Measurements from ENCODE around the gene OCEL1. TPM values are rescaled to one million over a fixed set of nuclear protein-coding genes. Genes with fewer than 3 reads are reported as not detected.

OCEL1 gene
- total and polyA plus RNA-seq, 10 of the 15 experiments (the other 5 are each of a cell fraction or from before 2014, with no cell fraction given) = 2.8 to 18.2 (median 7.4) TPM

DNA sequence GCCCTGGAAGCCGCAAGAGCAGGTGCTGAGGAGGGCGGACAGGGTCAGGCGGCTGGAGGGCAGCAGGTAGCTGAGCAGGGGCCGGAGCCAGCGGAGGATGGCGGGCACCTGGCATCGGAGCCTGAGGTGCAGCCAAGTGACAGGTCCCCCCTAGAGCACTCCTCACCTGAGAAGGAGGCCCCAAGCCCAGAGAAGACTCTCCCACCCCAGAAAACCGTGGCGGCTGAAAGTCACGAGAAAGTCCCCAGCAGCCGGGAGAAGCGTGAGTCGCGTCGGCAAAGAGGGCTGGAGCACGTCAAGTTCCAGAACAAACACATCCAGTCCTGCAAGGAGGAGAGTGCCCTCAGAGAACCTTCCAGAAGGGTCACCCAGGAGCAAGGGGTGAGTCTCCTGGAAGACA is 31.4 kb upstream of the OCEL1 start:
- FAIRE-seq (no peak), DNase-seq (ENCODE audit: low read depth, low spot score) (no peak)
- in situ Hi-C loops (cut with MboI) = no loop called here

DNA sequence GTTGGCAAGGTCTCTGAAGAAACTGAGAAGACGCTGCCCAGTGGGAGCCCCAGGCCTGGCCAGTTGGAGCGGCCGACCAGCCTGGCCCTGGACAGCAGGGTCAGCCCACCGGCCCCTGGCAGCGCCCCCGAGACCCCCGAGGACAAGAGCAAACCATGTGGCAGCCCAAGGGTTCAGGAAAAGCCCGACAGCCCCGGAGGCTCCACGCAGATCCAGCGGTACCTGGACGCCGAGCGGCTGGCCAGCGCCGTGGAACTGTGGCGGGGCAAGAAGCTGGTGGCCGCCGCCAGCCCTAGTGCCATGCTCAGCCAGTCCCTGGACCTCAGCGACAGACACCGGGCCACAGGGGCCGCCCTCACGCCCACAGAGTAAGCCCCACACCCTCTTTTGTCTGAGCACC is 30.9 kb upstream of the OCEL1 start:
- Histone ChIP-seq H3K36me3 (ENCODE audit: control insufficient read depth in 2 of 2, insufficient read depth in 2 of 2, low read length in 1 of 2) (peaks cover 25 to 38% of the 10 kb centered on the region in 2 experiments), H3K4me1 (ENCODE audit: control insufficient read depth, insufficient read depth, low read length) (no peaks in the 10 kb centered on the region), H3K79me2 (ENCODE audit: control insufficient read depth, insufficient read depth, low read length) (no peaks in the 10 kb centered on the region), H3K27ac (ENCODE audit: control insufficient read depth, insufficient read depth) (no peak overlapping the region), H3K4me3 (no peak overlapping the region), H2AFZ (ENCODE audit: control insufficient read depth, low read depth, low read length) (no peak overlapping the region), H3K9me3 (replicated peaks; ENCODE audit: control insufficient read depth, insufficient read depth, low read length) (no peaks in the 10 kb centered on the region), H3K4me2 (ENCODE audit: control insufficient read depth, insufficient read depth) (no peak overlapping the region), H3K9ac (ENCODE audit: control insufficient read depth, insufficient read depth, low read length) (no peak overlapping the region), H4K20me1 (ENCODE audit: control insufficient read depth, insufficient read depth) (no peaks in the 10 kb centered on the region), H3K27me3 (replicated peaks in 1 of 2; ENCODE audit: control insufficient read depth in 2 of 2, insufficient read depth in 2 of 2, low read length in 1 of 2) (no peaks in the 10 kb centered on the region)
- FAIRE-seq (no peak), ATAC-seq (no peak), DNase-seq (ENCODE audit: low read depth, low spot score) (no peak)
- POLR2A ChIA-PET = no interaction called here
- SMC1A ChIA-PET (ENCODE audit: uncharacterized antibody, unreplicated experiment) = no interaction called here
- in situ Hi-C loops (cut with MboI) = no loop called here
- CTCF ChIA-PET = no interaction called here
- TF ChIP-seq TARDBP (IDR thresholded peaks at IDR 0.05; ENCODE audit: borderline replicate concordance) (no peak), RAD21 (IDR thresholded peaks at IDR 0.05; ENCODE audit: insufficient read depth, low read depth, low read length) (no peak), RFX5 (IDR thresholded peaks at IDR 0.05; ENCODE audit: low read depth, low read length) (no peak), SP1 (IDR thresholded peaks at IDR 0.05; ENCODE audit: low read depth, low read length) (no peak), RB1 (IDR thresholded peaks at IDR 0.05; ENCODE audit: borderline replicate concordance) (no peak), NFYB (IDR thresholded peaks at IDR 0.05; ENCODE audit: insufficient read depth, low read depth, low read length) (no peak), RAD51 (IDR thresholded peaks at IDR 0.05) (no peak), SUZ12 (IDR thresholded peaks at IDR 0.05; ENCODE audit: unreplicated experiment) (no peak), POU2F2 (IDR thresholded peaks at IDR 0.05; ENCODE audit: borderline replicate concordance, low read depth, low read length) (no peak), GATAD2B (conservative IDR thresholded peaks at IDR 0.05; ENCODE audit: low read depth) (no peak)
- RAD21 ChIA-PET (ENCODE audit: unreplicated experiment) = no interaction called here
- BruUV-seq (replicated peaks) = no TSS peak
- intact Hi-C loops (cut with micrococcal nuclease; ENCODE audit: unreplicated experiment) = no loop called here
- WGBS (ENCODE audit: insufficient coverage, insufficient replicate concordance, low lambda C conversion rate, missing lambda C conversion rate) = over 99% methylated on average over 22 of the region's 23 CpGs

More for the DNA sequence above, 31.4 kb upstream of the OCEL1 start:
- TF ChIP-seq NFXL1 (IDR thresholded peaks at IDR 0.05; ENCODE audit: borderline replicate concordance) (no peak), RAD51 (IDR thresholded peaks at IDR 0.05) (no peak), POLR2A (IDR thresholded peaks at IDR 0.05; ENCODE audit: low read depth, low read length) (peak; percentile 28; the same call in 1 of the 2 replicates)
- H3K27me3 ChIP-seq (replicated peaks in 1 of 2; ENCODE audit: control insufficient read depth in 2 of 2, insufficient read depth in 2 of 2, low read length in 1 of 2) = no peaks in the 10 kb centered on the region
- ChIA-PET SMC1A (ENCODE audit: uncharacterized antibody, unreplicated experiment) (no interaction called here), RAD21 (ENCODE audit: unreplicated experiment) (no interaction called here), CTCF (no interaction called here), POLR2A (no interaction called here)
- no peaks in the 10 kb centered on the region for H3K9me3 ChIP-seq (replicated peaks; ENCODE audit: control insufficient read depth, insufficient read depth, low read length)
- H3K9ac ChIP-seq (ENCODE audit: control insufficient read depth, insufficient read depth, low read length) = no peak overlapping the region
- intact Hi-C loops (cut with micrococcal nuclease; ENCODE audit: unreplicated experiment) = no loop called here
- BruUV-seq (replicated peaks) = no TSS peak
- no peak for ATAC-seq
- no peak overlapping the region for H3K27ac ChIP-seq (ENCODE audit: control insufficient read depth, insufficient read depth)
- no peak overlapping the region for H3K4me2 ChIP-seq (ENCODE audit: control insufficient read depth, insufficient read depth)
- no peaks in the 10 kb centered on the region for H4K20me1 ChIP-seq (ENCODE audit: control insufficient read depth, insufficient read depth)
- H2AFZ ChIP-seq (ENCODE audit: control insufficient read depth, low read depth, low read length) = no peak overlapping the region
- H3K79me2 ChIP-seq (ENCODE audit: control insufficient read depth, insufficient read depth, low read length) = no peaks in the 10 kb centered on the region
- no peak overlapping the region for H3K4me3 ChIP-seq
- H3K4me1 ChIP-seq (ENCODE audit: control insufficient read depth, insufficient read depth, low read length) = no peaks in the 10 kb centered on the region
- WGBS (ENCODE audit: insufficient coverage, insufficient replicate concordance, low lambda C conversion rate, missing lambda C conversion rate) = 100% methylated on average over 16 of the region's 16 CpGs
- H3K36me3 ChIP-seq (ENCODE audit: control insufficient read depth in 2 of 2, insufficient read depth in 2 of 2, low read length in 1 of 2) = peaks cover 23 to 38% of the 10 kb centered on the region in 2 experiments
